HEK293T (cell line): ENCODE results near the gene SURF2.

Experiments used
- CTBP1 ChIP-seq: fragments of 450-650 bp; IDR thresholded peaks from 2 replicates; pipeline ENCODE4 v1.6.1; 2016; ENCODE audit warnings: borderline replicate concordance
- ELF4 ChIP-seq: fragments of 450-650 bp; IDR thresholded peaks from 2 replicates; pipeline ENCODE4 v1.6.1; 2017; ENCODE audit warnings: antibody characterized with exemption

DNA sequence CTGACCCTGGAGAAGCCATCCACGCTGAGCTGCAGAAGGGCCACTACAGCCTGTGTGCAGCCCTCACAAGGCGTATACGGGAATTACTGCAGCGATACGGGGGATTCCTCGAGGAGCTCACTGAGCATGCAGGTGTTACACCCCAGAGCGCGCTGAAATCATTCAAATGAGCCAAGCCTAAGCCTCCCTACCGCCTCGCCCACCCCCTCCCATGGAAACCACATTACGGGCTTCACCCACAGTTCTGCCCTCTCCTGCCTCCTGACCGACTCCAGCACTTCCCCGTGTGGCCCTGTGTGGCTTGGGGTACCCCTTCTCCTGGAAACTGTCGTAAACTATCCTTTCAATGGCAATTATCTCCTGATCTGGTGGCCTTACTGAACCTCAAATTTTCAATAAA lies 33.6 kb upstream of the SURF2 start:
- TF ChIP-seq ELF4 (no peak), CTBP1 (no peak)
